OCI-LY7 (cell line): ENCODE data around the gene C12orf42. TPM values are rescaled to one million over a fixed set of nuclear protein-coding genes. Genes with fewer than 3 reads are reported as not detected.

Source experiments
- BruUV-seq: library from RNA; stranded (reverse); fragments of 400-500 nt; replicated peaks from 2 replicates; lab custom pipeline; 2021; lab: Mats Ljungman, UMichigan
- CTCF ChIA-PET: fragments of 300-600 bp; sonication (Branson Sonifier 250); formaldehyde crosslinking; loops from one replicate; lab custom pipeline; 2022; ENCODE audit warnings: antibody characterized with exemption; ENCODE audit not compliant: unreplicated experiment; lab: Charles Lee
- POLR2A ChIA-PET: fragments of 300-600 bp; sonication (Branson Sonifier 250); formaldehyde crosslinking; loops from one replicate; lab custom pipeline; 2022; ENCODE audit warnings: antibody characterized with exemption; lab: Charles Lee
- DNase-seq: peaks from one replicate; pipeline ENCODE4 v3.0.0-alpha.2; 2015; ENCODE audit warnings: low spot score
- H2AFZ ChIP-seq: fragments of 200-600 bp; sonication (generic), shearing (Covaris generic); 2 replicates; pipeline ENCODE4 v1.6.1; 2014; ENCODE audit warnings: mild to moderate bottlenecking, antibody characterized with exemption, low read length, moderate library complexity
- H3K27ac ChIP-seq: fragments of 200-600 bp; sonication (generic); 2 replicates; pipeline ENCODE4 v1.5.1; 2014; ENCODE audit warnings: mixed run types, low read depth, mild to moderate bottlenecking, moderate library complexity, low read length, inconsistent platforms; ENCODE audit not compliant: poor library complexity, severe bottlenecking
- H3K36me3 ChIP-seq: fragments of 200-600 bp; sonication (generic); 2 replicates; pipeline ENCODE4 v1.6.1; 2014; ENCODE audit warnings: mild to moderate bottlenecking, antibody characterized with exemption, low read length, moderate library complexity, mixed read lengths; ENCODE audit not compliant: insufficient read depth
- H3K4me1 ChIP-seq: fragments of 200-600 bp; sonication (generic); 2 replicates; pipeline ENCODE4 v1.5.1; 2014; ENCODE audit warnings: mild to moderate bottlenecking, low read length; ENCODE audit not compliant: insufficient read depth, poor library complexity, severe bottlenecking
- H3K4me2 ChIP-seq: fragments of 200-600 bp; sonication (generic); 2 replicates; pipeline ENCODE4 v1.6.1; 2014; ENCODE audit warnings: mild to moderate bottlenecking, low read length
- H3K4me3 ChIP-seq: fragments of 200-600 bp; sonication (generic); 2 replicates; pipeline ENCODE4 v1.5.1; 2014; ENCODE audit warnings: mild to moderate bottlenecking, low read depth, low read length; ENCODE audit not compliant: poor library complexity, severe bottlenecking
- H3K79me2 ChIP-seq: fragments of 200-600 bp; sonication (generic); 2 replicates; pipeline ENCODE4 v1.6.1; 2016; ENCODE audit warnings: low read depth, mild to moderate bottlenecking, low read length, moderate library complexity, mixed read lengths; ENCODE audit not compliant: insufficient read depth
- H3K9me2 ChIP-seq: fragments of 200-600 bp; sonication (generic); 2 replicates; pipeline ENCODE4 v1.6.1; 2016; ENCODE audit warnings: mild to moderate bottlenecking, low read length, mixed read lengths; ENCODE audit not compliant: insufficient read depth
- H3K9me3 ChIP-seq: fragments of 200-600 bp; sonication (generic); 2 replicates; pipeline ENCODE4 v1.6.1; 2014; ENCODE audit warnings: mild to moderate bottlenecking, mixed run types, low read length, mixed read lengths
- H4K20me1 ChIP-seq: fragments of 200-600 bp; sonication (generic); 2 replicates; pipeline ENCODE4 v1.6.1; 2014; ENCODE audit warnings: mild to moderate bottlenecking, antibody characterized with exemption, low read length, moderate library complexity, mixed read lengths; ENCODE audit not compliant: insufficient read depth
- EZH2phosphoT487 ChIP-seq: fragments of 200-600 bp; sonication (generic); IDR thresholded peaks from 2 replicates; pipeline ENCODE4 v1.6.1; 2018; ENCODE audit warnings: low read depth, borderline replicate concordance, mild to moderate bottlenecking, mixed run types, antibody characterized with exemption, low read length, moderate library complexity, mixed read lengths
- intact Hi-C: fragments of 100-400 bp; cut with micrococcal nuclease; formaldehyde crosslinking; loops from one replicate; pipeline ENCODE4 v1.10.0; 2022; ENCODE audit not compliant: unreplicated experiment
- total RNA-seq, 2 experiments: library from RNA; depleted of rRNA in 1 of 2; stranded (reverse); fragments of >200 nt in 1 of 2; shearing (Covaris generic) in 1 of 2; gene quantifications; 2 replicates each; pipeline ENCODE4 v1.2.3, GENCODE V29; 2014 to 2022
- TF ChIP-seq, protein P1 (sequence below): fragments of 200-600 bp; sonication (generic); conservative IDR thresholded peaks from 2 replicates; pipeline ENCODE4 v1.5.1; 2014; ENCODE audit warnings: mild to moderate bottlenecking, antibody characterized with exemption, low read length, moderate library complexity, mixed read lengths

C12orf42 gene
- total RNA-seq, 2 experiments from 2014 or later = 1.2 TPM; not detected in 1

DNA sequence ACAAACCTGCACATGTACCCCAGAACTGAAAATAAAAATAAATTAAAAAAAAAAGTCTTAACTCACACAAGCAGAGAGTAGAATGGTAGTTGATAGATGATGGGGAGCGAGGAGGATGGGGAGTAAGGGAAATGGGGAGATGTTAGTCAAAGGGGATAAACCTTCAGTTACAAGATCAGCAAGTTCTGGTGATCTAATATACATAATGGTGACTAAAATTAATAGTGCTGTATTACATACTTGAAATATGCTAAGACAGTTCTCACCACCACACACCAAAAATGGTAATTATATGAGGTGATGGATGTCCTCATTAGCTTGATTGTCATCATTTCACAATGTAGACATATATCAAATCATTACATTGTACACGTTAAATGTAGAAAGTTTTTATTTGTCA, 3.2 kb upstream of the C12orf42 start:
- H3K4me1 ChIP-seq = no peaks in the 10 kb centered on the region
- no peaks in the 10 kb centered on the region for H4K20me1 ChIP-seq
- H3K36me3 ChIP-seq = no peaks in the 10 kb centered on the region
- no peak overlapping the region for H3K4me2 ChIP-seq
- no peaks in the 10 kb centered on the region for H3K9me3 ChIP-seq
- POLR2A ChIA-PET = no interaction called here
- DNase-seq = no peak
- no peak overlapping the region for H3K27ac ChIP-seq
- H3K4me3 ChIP-seq = no peak overlapping the region
- TF ChIP-seq EZH2phosphoT487 = no peak
- TF ChIP-seq, protein P1, sequence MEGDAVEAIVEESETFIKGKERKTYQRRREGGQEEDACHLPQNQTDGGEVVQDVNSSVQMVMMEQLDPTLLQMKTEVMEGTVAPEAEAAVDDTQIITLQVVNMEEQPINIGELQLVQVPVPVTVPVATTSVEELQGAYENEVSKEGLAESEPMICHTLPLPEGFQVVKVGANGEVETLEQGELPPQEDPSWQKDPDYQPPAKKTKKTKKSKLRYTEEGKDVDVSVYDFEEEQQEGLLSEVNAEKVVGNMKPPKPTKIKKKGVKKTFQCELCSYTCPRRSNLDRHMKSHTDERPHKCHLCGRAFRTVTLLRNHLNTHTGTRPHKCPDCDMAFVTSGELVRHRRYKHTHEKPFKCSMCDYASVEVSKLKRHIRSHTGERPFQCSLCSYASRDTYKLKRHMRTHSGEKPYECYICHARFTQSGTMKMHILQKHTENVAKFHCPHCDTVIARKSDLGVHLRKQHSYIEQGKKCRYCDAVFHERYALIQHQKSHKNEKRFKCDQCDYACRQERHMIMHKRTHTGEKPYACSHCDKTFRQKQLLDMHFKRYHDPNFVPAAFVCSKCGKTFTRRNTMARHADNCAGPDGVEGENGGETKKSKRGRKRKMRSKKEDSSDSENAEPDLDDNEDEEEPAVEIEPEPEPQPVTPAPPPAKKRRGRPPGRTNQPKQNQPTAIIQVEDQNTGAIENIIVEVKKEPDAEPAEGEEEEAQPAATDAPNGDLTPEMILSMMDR = no peak
- intact Hi-C loops = no loop called here
- CTCF ChIA-PET = no interaction called here
- no TSS peak for BruUV-seq
- H3K79me2 ChIP-seq = no peaks in the 10 kb centered on the region
- no peak overlapping the region for H2AFZ ChIP-seq
- no peaks in the 10 kb centered on the region for H3K9me2 ChIP-seq

DNA sequence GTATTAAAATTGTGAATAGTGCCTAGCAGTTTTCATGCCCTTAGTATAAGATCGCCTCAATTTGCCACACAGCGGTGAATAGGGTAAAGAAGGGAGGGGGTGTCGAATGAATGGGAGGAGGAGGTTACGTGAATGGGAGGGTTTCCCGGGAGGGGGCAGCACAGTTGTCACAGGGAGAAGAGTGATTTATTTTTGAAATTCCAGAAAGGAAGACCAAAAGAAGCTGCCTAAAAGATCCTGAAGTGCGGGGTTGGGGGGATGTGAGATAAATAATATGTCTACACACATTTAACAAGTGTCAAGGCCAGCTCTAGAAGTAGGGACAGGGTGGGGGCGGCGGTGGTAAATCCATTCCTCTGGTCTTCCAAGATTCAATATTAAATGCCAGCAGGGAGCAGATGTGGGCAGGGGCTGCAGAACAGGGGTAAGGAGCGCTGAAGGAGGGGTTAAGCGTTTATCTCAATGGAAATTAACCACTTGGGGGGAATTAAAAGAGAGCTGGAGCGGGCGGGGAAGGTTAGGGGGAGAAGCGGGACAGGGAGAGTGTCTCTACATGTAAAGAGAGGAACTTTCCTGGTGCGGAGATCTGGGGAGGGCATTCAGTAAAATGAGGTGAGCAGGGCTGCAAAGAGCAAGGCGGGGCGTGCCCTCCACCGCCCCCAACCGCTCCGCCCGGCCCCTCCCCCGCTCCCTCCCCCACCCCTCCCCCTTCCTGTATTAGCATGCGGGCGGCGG, 867 bp downstream of the C12orf42 start:
- POLR2A ChIA-PET = interaction anchor here (0.6 to 0.7 kb wide), 2 partner anchors 50 to 425 kb away, joined by 3 read pairs; no protein-coding TSS in a partner anchor
- CTCF ChIA-PET = no interaction called here
- BruUV-seq = no TSS peak

GRCh38 chr12:103494051-103494733, 1.6 kb downstream of the C12orf42 start:
- no peak overlapping the region for H3K27ac ChIP-seq
- POLR2A ChIA-PET = interaction anchor here (1.0 kb wide), 1 partner anchor 288 kb away, joined by 3 read pairs; no protein-coding TSS in a partner anchor
- H3K4me2 ChIP-seq = no peak overlapping the region
- no peak for DNase-seq
- no peak for TF ChIP-seq EZH2phosphoT487
- TF ChIP-seq, protein P1 = no peak
- H3K9me3 ChIP-seq = no peaks in the 10 kb centered on the region
- intact Hi-C loops = no loop called here
- CTCF ChIA-PET = no interaction called here
- no peak overlapping the region for H2AFZ ChIP-seq
- H3K36me3 ChIP-seq = no peaks in the 10 kb centered on the region
- H3K79me2 ChIP-seq = no peaks in the 10 kb centered on the region
- BruUV-seq = no TSS peak
- no peaks in the 10 kb centered on the region for H3K4me1 ChIP-seq
- no peaks in the 10 kb centered on the region for H4K20me1 ChIP-seq
- no peaks in the 10 kb centered on the region for H3K9me2 ChIP-seq
- H3K4me3 ChIP-seq = no peak overlapping the region

More for the DNA sequence above, 867 bp downstream of the C12orf42 start:
- Histone ChIP-seq H3K4me1 (no peaks in the 10 kb centered on the region), H3K9me2 (no peaks in the 10 kb centered on the region), H3K9me3 (no peaks in the 10 kb centered on the region), H3K27ac (no peak overlapping the region), H4K20me1 (no peaks in the 10 kb centered on the region), H3K4me3 (no peak overlapping the region), H2AFZ (no peak overlapping the region), H3K36me3 (no peaks in the 10 kb centered on the region), H3K79me2 (no peaks in the 10 kb centered on the region), H3K4me2 (no peak overlapping the region)
- no peak for TF ChIP-seq EZH2phosphoT487
- intact Hi-C loops = no loop called here
- DNase-seq = no peak
